HFFc6 (cell line): Measurements from ENCODE around the gene KCTD11. TPM values are rescaled to one million over a fixed set of nuclear protein-coding genes. Genes with fewer than 3 reads are reported as not detected.

Experiments used
- DNase-seq: peaks from one replicate; pipeline ENCODE4 v3.0.0-alpha.2; 2018
- H3K27ac Mint-ChIP-seq: 2 replicates; pipeline ENCODE4 v1.8.0; 2020; ENCODE audit warnings: mild to moderate bottlenecking, mixed read lengths
- H3K27me3 Mint-ChIP-seq: 2 replicates; pipeline ENCODE4 v1.8.0; 2021; ENCODE audit warnings: mild to moderate bottlenecking, moderate library complexity, mixed read lengths; ENCODE audit not compliant: insufficient read depth
- H3K36me3 Mint-ChIP-seq: 2 replicates; pipeline ENCODE4 v1.8.0; 2021; ENCODE audit warnings: low read depth, mixed read lengths
- H3K4me1 Mint-ChIP-seq: 2 replicates; pipeline ENCODE4 v1.8.0; 2020; ENCODE audit warnings: low read depth, mixed read lengths
- H3K4me3 Mint-ChIP-seq: 2 replicates; pipeline ENCODE4 v1.8.0; 2020; ENCODE audit warnings: mild to moderate bottlenecking, moderate library complexity, mixed read lengths
- H3K9me3 Mint-ChIP-seq: 2 replicates; pipeline ENCODE4 v1.8.0; 2020; ENCODE audit warnings: mild to moderate bottlenecking, mixed read lengths
- CTCF ChIP-seq: fragments of 200-600 bp; sonication (generic); IDR thresholded peaks from 2 replicates; pipeline ENCODE4 v1.5.0; 2021; ENCODE audit warnings: antibody characterized with exemption, mild to moderate bottlenecking
- total RNA-seq, 6 experiments: library from RNA; stranded (reverse); fragmentation: NEBNext Ultra II Directional; extraction: Animal tissue kit (Norgen Biotek cat#: 25700); gene quantifications; 2 replicates in 1 of 6; 3 replicates in 5 of 6; pipeline ENCODE4 v1.2.3, GENCODE V29; 2021

The KCTD11 gene
- total RNA-seq, 6 experiments from 2014 or later, result 11.2 to 14.5 (median 12.6) TPM

- Mint-ChIP-seq H3K27me3 (no peaks in the 10 kb centered on the region), H3K9me3 (no peaks in the 10 kb centered on the region), H3K4me3 (no peak overlapping the region), H3K27ac (no peak overlapping the region), H3K36me3 (peaks cover 9% of the 10 kb centered on the region), H3K4me1 (peaks cover 15% of the 10 kb centered on the region)
- DNase-seq, result no peak
- TF ChIP-seq CTCF, result no peak
These were observed 26.9 kb upstream of the KCTD11 start for GRCh38 chr17:7325031-7325528.

- no peak for DNase-seq
- Mint-ChIP-seq H3K36me3 (peaks cover 6% of the 10 kb centered on the region), H3K9me3 (no peaks in the 10 kb centered on the region), H3K4me3 (no peak overlapping the region), H3K4me1 (peaks cover 15% of the 10 kb centered on the region), H3K27ac (no peak overlapping the region), H3K27me3 (peaks cover 1% of the 10 kb centered on the region)
- no peak for TF ChIP-seq CTCF
These were observed 25.8 kb upstream of the KCTD11 start for GRCh38 chr17:7326186-7326585.

GRCh38 chr17:7327056-7327455, 24.9 kb upstream of the KCTD11 start:
- H3K4me3 Mint-ChIP-seq, result no peak overlapping the region
- H3K27ac Mint-ChIP-seq, result no peak overlapping the region
- H3K4me1 Mint-ChIP-seq, result peaks cover 15% of the 10 kb centered on the region
- H3K9me3 Mint-ChIP-seq, result no peaks in the 10 kb centered on the region
- H3K36me3 Mint-ChIP-seq, result no peaks in the 10 kb centered on the region
- DNase-seq, result no peak
- TF ChIP-seq CTCF, result no peak
- H3K27me3 Mint-ChIP-seq, result peaks cover 3% of the 10 kb centered on the region

GRCh38 chr17:7327501-7327900, 24.5 kb upstream of the KCTD11 start:
- Mint-ChIP-seq H3K36me3 (no peaks in the 10 kb centered on the region), H3K27ac (no peak overlapping the region), H3K4me1 (peaks cover 15% of the 10 kb centered on the region), H3K27me3 (peaks cover 3% of the 10 kb centered on the region), H3K9me3 (no peaks in the 10 kb centered on the region), H3K4me3 (no peak overlapping the region)
- DNase-seq, result no peak
- no peak for TF ChIP-seq CTCF

- peak overlapping the region; percentile 100 for H3K4me3 Mint-ChIP-seq
- H3K9me3 Mint-ChIP-seq, result no peaks in the 10 kb centered on the region
- no peak for DNase-seq
- H3K27me3 Mint-ChIP-seq, result peaks cover 3% of the 10 kb centered on the region
- no peaks in the 10 kb centered on the region for H3K36me3 Mint-ChIP-seq
- peak overlapping the region; percentile 77 for H3K27ac Mint-ChIP-seq
- peaks cover 15% of the 10 kb centered on the region for H3K4me1 Mint-ChIP-seq
- TF ChIP-seq CTCF, result no peak
These were observed 24.0 kb upstream of the KCTD11 start for GRCh38 chr17:7328009-7328408.
